ENCODE measurements around the gene ARR3.
"Not testable (repeated sequence)": the region's sequence is repeated elsewhere in the genome, so short reads cannot be mapped to it uniquely, and the experiment has no call there.

Gene ARR3

GRCh38 chrX:70268034-70268433 lies at the start of gene ARR3:
ARR3 (plus strand) TSS chrX:70268334; CDS start chrX:70269386, 1,052 bp downstream.
- no peak for DNase-seq

GRCh38 chrX:70219938-70220764 lies 48.0 kb upstream of the ARR3 start:
- DNase-seq: peak; percentile 87

- DNase-seq: no peak
These were observed 42.1 kb upstream of the ARR3 start for GRCh38 chrX:70226048-70226447.

GRCh38 chrX:70226687-70227086 lies 41.4 kb upstream of the ARR3 start:
- DNase-seq: no peak

- no peak for DNase-seq
These were observed 36.5 kb upstream of the ARR3 start for GRCh38 chrX:70231666-70232065.

GRCh38 chrX:70234355-70234754 lies 33.8 kb upstream of the ARR3 start, which contains the start of gene AWAT1:
AWAT1 (plus strand) TSS chrX:70234655; CDS start chrX:70234696, 41 bp downstream.
- DNase-seq: no peak

- DNase-seq: no peak
These were observed 27.4 kb upstream of the ARR3 start for GRCh38 chrX:70240751-70241150.

GRCh38 chrX:70241501-70241900 lies 26.6 kb upstream of the ARR3 start:
- DNase-seq: no peak

GRCh38 chrX:70243601-70244000 lies 24.5 kb upstream of the ARR3 start:
- not testable (repeated sequence) for DNase-seq

GRCh38 chrX:70244881-70245280 lies 23.3 kb upstream of the ARR3 start:
- no peak for DNase-seq

GRCh38 chrX:70247252-70247651 lies 20.9 kb upstream of the ARR3 start:
- DNase-seq: no peak

- DNase-seq: no peak
These were observed 15.6 kb upstream of the ARR3 start for GRCh38 chrX:70252491-70252890.

GRCh38 chrX:70253377-70254062 lies 14.6 kb upstream of the ARR3 start:
- no peak for DNase-seq

GRCh38 chrX:70254063-70254400 lies 14.1 kb upstream of the ARR3 start:
- DNase-seq: no peak

- DNase-seq: no peak
These were observed 13.2 kb upstream of the ARR3 start for GRCh38 chrX:70254909-70255308.

GRCh38 chrX:70255452-70255851 lies 12.7 kb upstream of the ARR3 start:
- no peak for DNase-seq

GRCh38 chrX:70257423-70258288 lies 10.5 kb upstream of the ARR3 start:
- DNase-seq: no peak

- DNase-seq: no peak
These were observed 8.0 kb upstream of the ARR3 start, which contains the start of gene P2RY4 for GRCh38 chrX:70260104-70260503. P2RY4 (minus strand) TSS chrX:70260204; CDS start chrX:70259624, 580 bp downstream.

GRCh38 chrX:70262952-70263567 lies 5.1 kb upstream of the ARR3 start:
- peak; percentile 27 for DNase-seq

- no peak for DNase-seq
These were observed 3.4 kb upstream of the ARR3 start for GRCh38 chrX:70264784-70265183.

GRCh38 chrX:70274029-70274428 lies 5.9 kb downstream of the ARR3 start:
- DNase-seq: not testable (repeated sequence)

GRCh38 chrX:70279081-70279480 lies 10.9 kb downstream of the ARR3 start:
- DNase-seq: no peak

- DNase-seq: no peak
These were observed 12.4 kb downstream of the ARR3 start for GRCh38 chrX:70280573-70280972.
